Measurements from ENCODE around the gene BTBD9.

DNA sequence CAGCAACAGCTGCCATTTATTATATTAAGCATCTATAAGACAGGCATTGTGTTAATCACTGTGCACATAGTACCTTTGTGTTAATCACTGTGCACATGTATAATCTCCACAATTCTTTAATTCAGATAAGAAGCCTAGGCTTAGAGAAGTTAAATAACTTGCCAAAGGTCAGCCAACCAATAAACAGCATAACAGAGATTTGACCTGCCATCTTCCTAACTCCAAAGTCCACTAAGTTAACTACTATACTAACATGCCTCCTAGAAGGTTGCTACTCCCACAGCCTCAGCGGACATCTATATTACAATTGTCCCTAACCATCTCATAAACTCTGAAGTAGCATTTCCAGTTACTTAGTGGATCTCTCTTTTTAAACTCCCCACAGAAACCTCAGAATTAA is 3.7 kb downstream of the BTBD9 start:
- TF ChIP-seq, protein P1, sequence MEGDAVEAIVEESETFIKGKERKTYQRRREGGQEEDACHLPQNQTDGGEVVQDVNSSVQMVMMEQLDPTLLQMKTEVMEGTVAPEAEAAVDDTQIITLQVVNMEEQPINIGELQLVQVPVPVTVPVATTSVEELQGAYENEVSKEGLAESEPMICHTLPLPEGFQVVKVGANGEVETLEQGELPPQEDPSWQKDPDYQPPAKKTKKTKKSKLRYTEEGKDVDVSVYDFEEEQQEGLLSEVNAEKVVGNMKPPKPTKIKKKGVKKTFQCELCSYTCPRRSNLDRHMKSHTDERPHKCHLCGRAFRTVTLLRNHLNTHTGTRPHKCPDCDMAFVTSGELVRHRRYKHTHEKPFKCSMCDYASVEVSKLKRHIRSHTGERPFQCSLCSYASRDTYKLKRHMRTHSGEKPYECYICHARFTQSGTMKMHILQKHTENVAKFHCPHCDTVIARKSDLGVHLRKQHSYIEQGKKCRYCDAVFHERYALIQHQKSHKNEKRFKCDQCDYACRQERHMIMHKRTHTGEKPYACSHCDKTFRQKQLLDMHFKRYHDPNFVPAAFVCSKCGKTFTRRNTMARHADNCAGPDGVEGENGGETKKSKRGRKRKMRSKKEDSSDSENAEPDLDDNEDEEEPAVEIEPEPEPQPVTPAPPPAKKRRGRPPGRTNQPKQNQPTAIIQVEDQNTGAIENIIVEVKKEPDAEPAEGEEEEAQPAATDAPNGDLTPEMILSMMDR (IDR thresholded peaks at IDR 0.05), result no peak
- TF ChIP-seq EZH2 (IDR thresholded peaks at IDR 0.05; ENCODE audit: borderline replicate concordance, insufficient read depth, low read depth, low read length, poor library complexity, severe bottlenecking), result no peak

All from B cell (primary cell).